Colonic mucosa (tissue), 4 donors: ENCODE data around the gene ZFTA. TPM values are rescaled to one million over a fixed set of nuclear protein-coding genes. Genes with fewer than 3 reads are reported as not detected.

ENCODE experiments used
- DNase-seq: peaks from one replicate; pipeline ENCODE4 v3.0.0-alpha.2; 2020
- H3K27ac ChIP-seq: fragments of 200-600 bp; one replicate; pipeline ENCODE4 v1.8.0; 2021
- H3K27me3 ChIP-seq: fragments of 200-600 bp; one replicate; pipeline ENCODE4 v1.8.0; 2021
- H3K36me3 ChIP-seq: fragments of 200-600 bp; one replicate; pipeline ENCODE4 v1.8.0; 2021
- H3K4me1 ChIP-seq: fragments of 200-600 bp; one replicate; pipeline ENCODE4 v1.8.0; 2021; ENCODE audit warnings: mild to moderate bottlenecking
- H3K4me3 ChIP-seq: fragments of 200-600 bp; one replicate; pipeline ENCODE4 v1.8.0; 2021
- H3K9ac ChIP-seq, 2 donors: one replicate each; pipeline ENCODE4 v1.7.0; 2013; ENCODE audit warnings: control low read depth in 2 of 2, low read depth in 2 of 2, low read length in 2 of 2
- H3K9me3 ChIP-seq: fragments of 200-600 bp; one replicate; pipeline ENCODE4 v1.8.0; 2021
- CTCF ChIP-seq: fragments of 200-600 bp; IDR thresholded peaks from one replicate; pipeline ENCODE4 v1.8.0; 2022; ENCODE audit warnings: antibody characterized with exemption, mild to moderate bottlenecking
- intact Hi-C: fragments of 100-400 bp; cut with DNase I; formaldehyde crosslinking; loops from one replicate; pipeline ENCODE4 v1.14.1; 2022
- total RNA-seq, 2 donors: library from RNA; stranded (reverse); fragmentation: NEBNext Ultra II Directional in 1 of 2; extraction: Animal tissue kit (Norgen Biotek cat#: 25700) in 1 of 2; gene quantifications; one replicate each; pipeline ENCODE4 v1.2.1, GENCODE V29; 2021
- donor health status: healthy.
- donor health status: DM: no; HTN: no; CAD: no.
- donor health status: DM: no; HTN: no; CAD: no.

ZFTA gene
- total RNA-seq, 2 donors from 2014 or later = 4.8 to 7.0 TPM

- no peak for DNase-seq
- H3K4me3 ChIP-seq = no peak overlapping the region
- H3K36me3 ChIP-seq = no peaks in the 10 kb centered on the region
- TF ChIP-seq CTCF = no peak
- H3K9ac ChIP-seq = no peak overlapping the region
- H3K4me1 ChIP-seq = no peaks in the 10 kb centered on the region
- intact Hi-C loops = no loop called here
- no peak overlapping the region for H3K27ac ChIP-seq
- H3K9me3 ChIP-seq = no peaks in the 10 kb centered on the region
- H3K27me3 ChIP-seq = no peaks in the 10 kb centered on the region
These were observed 21.6 kb downstream of the ZFTA start for GRCh38 chr11:63747011-63747410.

- Histone ChIP-seq H3K4me3 (no peak overlapping the region), H3K4me1 (no peaks in the 10 kb centered on the region), H3K9me3 (no peaks in the 10 kb centered on the region), H3K27me3 (no peaks in the 10 kb centered on the region), H3K9ac (no peak overlapping the region), H3K36me3 (no peaks in the 10 kb centered on the region), H3K27ac (no peak overlapping the region)
- intact Hi-C loops = no loop called here
- no peak for DNase-seq
- no peak for TF ChIP-seq CTCF
These were observed 23.0 kb downstream of the ZFTA start for GRCh38 chr11:63745304-63746170.

DNA sequence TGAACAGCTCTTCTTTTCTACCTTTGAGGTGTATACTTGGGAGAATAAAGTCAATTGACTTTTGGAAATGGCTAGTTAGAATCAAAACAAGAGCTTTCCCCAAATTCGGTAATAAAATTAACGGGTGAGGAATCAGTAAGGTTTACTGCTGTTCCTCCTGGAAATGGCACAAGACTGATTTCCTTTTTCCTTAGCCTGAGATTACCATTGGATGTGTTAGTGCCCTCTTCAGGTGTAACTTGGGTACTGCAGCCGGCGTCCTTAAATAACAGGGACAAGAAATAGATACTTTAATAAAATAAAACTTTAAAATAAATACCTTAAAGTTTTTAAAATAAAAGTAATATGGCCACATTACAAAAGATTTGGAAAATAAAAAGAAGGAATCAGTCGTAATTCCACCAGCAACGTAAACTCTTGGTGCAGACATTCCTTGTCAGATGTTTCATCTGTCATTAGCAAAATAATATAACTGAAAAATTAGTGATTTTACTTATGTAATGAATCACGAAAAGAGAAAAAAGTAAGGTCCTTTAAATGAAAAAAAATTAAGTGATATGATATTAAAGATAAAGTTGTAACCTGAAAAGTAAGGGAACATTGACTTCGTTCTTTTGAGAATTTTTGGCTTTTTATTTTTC lies 29.7 kb downstream of the ZFTA start:
- H3K27me3 ChIP-seq = no peaks in the 10 kb centered on the region
- no peak overlapping the region for H3K27ac ChIP-seq
- no peak overlapping the region for H3K4me3 ChIP-seq
- peak; percentile 98 for TF ChIP-seq CTCF
- no peaks in the 10 kb centered on the region for H3K4me1 ChIP-seq
- intact Hi-C loops = loop anchor here (5.0 to 10.0 kb wide), 3 partner anchors 74 to 262 kb away; no protein-coding TSS in a partner anchor
- H3K9ac ChIP-seq = no peak overlapping the region
- no peaks in the 10 kb centered on the region for H3K9me3 ChIP-seq
- DNase-seq = peak; percentile 81
- H3K36me3 ChIP-seq = no peaks in the 10 kb centered on the region

- Histone ChIP-seq H3K27me3 (no peaks in the 10 kb centered on the region), H3K9me3 (no peaks in the 10 kb centered on the region), H3K9ac (no peak overlapping the region), H3K36me3 (no peaks in the 10 kb centered on the region), H3K4me1 (no peaks in the 10 kb centered on the region), H3K4me3 (no peak overlapping the region), H3K27ac (no peak overlapping the region)
- DNase-seq = no peak
- no peak for TF ChIP-seq CTCF
- intact Hi-C loops = loop anchor here (5.0 to 10.0 kb wide), 3 partner anchors 73 to 260 kb away; no protein-coding TSS in a partner anchor
These were observed 30.9 kb downstream of the ZFTA start for GRCh38 chr11:63737718-63738117.

DNA sequence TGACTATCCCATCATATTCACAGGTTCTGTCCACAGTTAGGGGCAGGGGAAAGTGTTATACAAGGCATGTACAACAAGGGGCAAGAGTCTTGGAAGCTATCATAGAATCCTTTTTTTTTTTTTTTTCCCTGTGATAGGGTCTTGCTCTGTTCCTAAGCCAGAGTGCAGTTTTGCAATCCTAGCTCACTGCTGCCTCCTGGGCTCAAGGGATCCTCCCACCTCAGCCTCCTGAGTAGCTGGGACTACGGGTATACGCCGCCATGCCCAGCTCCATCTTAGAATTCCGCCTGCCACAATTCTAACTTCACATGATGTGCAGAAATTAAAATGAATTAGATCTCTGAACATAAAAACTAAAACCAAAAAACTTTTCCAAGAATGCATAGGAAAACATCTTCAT lies 31.7 kb downstream of the ZFTA start:
- H3K9me3 ChIP-seq = no peaks in the 10 kb centered on the region
- no peak overlapping the region for H3K27ac ChIP-seq
- no peak for DNase-seq
- H3K36me3 ChIP-seq = no peaks in the 10 kb centered on the region
- intact Hi-C loops = loop anchor here (5.0 to 10.0 kb wide), 3 partner anchors 72 to 260 kb away; no protein-coding TSS in a partner anchor
- no peaks in the 10 kb centered on the region for H3K4me1 ChIP-seq
- no peak overlapping the region for H3K9ac ChIP-seq
- H3K27me3 ChIP-seq = no peaks in the 10 kb centered on the region
- no peak overlapping the region for H3K4me3 ChIP-seq
- no peak for TF ChIP-seq CTCF
